Left ventricle myocardium superior (tissue), 1 donor: Measurements from ENCODE around the gene PCGF5. TPM values are rescaled to one million over a fixed set of nuclear protein-coding genes. Genes with fewer than 3 reads are reported as not detected.
"Not testable (repeated sequence)": the region's sequence is repeated elsewhere in the genome, so short reads cannot be mapped to it uniquely, and the experiment has no call there.

Experiments used
- ATAC-seq: fragments of 200-7000 bp; cut with Tn5 transposase; one replicate; pipeline ENCODE4 v1.9.1; 2020; ENCODE audit warnings: mild to moderate bottlenecking, moderate library complexity
- DNase-seq: peaks from one replicate; pipeline ENCODE4 v3.0.0-alpha.2; 2020
- intact Hi-C: fragments of 100-400 bp; cut with micrococcal nuclease; formaldehyde crosslinking; loops from one replicate; pipeline ENCODE4 v1.11.0; 2022
- total RNA-seq: library from RNA; stranded (reverse); fragmentation: NEBNext Ultra II Directional; extraction: Animal tissue kit (Norgen Biotek cat#: 25700); gene quantifications from one replicate; pipeline ENCODE4 v1.2.1, GENCODE V29; 2021
- donor health status: DM: no; HTN: yes; CAD: no; lungs with severe emphysema.

Gene PCGF5
- total RNA-seq, 1 donor from 2014 or later = 71.4 TPM

DNA sequence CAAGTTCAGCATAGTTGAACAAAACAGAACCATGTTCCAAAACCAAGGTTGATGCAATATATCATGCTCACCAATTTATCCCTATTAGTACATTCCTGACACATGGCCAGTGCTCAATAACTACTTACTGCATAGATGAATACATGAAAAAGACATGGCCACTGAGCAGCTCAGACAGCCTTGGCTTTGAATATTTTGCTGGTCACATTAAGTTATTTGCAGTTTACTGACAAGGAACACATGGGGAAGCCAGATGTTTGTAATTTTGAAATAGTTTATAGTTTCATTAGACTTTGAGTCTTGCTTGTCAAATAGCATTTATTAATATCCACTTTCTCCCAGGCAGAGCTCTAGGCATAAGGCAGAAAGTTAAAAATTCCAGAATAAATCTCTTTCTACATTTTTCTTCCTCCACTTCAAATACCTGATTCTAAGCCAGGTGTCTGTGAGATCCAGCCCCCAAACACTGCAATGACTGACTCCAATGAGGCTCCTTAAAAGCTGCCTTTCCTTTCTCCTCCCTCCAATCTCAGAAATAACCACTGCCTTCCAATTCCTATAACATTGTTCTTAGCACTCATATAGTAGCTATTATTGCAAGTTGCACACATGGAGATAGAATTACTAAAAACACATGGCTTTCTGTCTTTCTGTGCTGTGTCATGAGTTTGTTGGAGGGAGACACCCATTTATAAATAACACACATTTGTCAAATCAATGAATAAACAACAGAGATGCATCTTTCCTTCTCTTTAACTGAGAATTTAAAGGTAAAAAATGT, 91.3 kb downstream of the PCGF5 start:
- intact Hi-C loops = no loop called here
- DNase-seq (no peak), ATAC-seq (no peak)

DNA sequence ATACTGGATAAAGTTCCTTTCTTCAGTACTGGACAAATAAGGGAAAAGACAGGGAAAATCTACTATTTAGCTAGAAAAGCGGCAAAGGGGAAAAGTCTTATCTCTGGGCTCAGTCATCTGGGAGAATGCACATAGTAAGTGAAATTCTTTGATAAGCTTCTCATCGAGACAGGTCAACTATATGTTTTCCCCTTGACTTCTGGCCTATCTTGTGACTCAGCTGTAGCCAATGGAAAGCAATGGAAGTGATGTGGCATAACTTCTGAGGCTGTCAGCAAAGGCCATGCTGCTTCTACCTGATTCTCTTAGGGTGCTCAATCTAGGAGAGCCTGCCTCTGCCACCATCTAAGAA, 91.9 kb downstream of the PCGF5 start:
- intact Hi-C loops = no loop called here
- ATAC-seq (no peak), DNase-seq (no peak)

DNA sequence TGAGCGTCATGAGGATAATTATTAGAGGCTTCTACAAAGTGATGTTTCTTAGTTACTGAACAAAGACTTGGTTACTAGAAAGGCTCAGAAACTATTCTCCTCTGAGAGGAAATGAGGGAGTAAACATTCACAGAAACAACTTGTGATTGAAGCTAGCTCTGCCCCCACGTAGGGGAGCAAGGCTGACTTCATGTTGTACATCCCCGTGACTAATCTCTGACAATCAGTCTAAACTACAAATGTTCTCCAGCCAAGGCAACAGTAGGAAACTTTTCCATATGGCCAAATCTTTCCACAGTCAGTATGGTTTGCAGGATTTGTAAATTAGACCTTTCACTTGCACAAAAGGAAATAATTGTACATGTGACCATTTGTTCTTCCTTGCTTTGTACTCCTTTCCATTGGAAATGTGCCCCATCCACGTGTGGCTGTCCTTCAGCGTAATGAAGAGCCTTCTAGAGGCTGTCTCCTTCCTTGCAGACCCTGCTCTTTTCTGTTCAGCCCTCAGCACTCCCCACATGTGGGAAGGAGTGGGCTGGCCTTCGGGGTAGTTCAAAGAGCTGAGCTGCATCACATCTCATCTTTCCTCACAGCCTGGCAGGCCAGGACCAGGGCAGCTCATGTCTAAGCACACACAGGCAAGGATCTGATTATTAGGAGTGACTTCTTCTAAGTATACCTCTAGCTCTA, 93.5 kb downstream of the PCGF5 start:
- DNase-seq (no peak), ATAC-seq (no peak)
- intact Hi-C loops = no loop called here

DNA sequence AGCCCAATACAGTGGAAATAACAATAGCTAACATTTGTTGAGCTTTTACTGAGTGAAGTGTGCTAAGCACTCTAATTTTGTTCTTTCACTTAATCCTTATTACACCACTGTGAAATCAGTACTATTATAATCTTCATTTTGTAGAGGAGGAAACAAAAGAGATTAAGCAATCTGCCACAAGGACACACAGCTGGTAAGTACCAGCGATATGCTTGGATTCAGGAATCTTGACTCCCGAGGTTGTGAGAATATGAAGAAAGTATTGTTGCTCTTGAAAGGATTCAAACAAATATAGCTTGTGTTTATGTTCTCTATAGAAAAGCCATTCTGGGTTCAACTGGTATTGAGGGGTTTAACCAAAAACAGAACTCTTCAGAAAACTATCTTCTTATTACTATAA, 96.0 kb downstream of the PCGF5 start:
- ATAC-seq (no peak), DNase-seq (no peak)
- intact Hi-C loops = no loop called here

DNA sequence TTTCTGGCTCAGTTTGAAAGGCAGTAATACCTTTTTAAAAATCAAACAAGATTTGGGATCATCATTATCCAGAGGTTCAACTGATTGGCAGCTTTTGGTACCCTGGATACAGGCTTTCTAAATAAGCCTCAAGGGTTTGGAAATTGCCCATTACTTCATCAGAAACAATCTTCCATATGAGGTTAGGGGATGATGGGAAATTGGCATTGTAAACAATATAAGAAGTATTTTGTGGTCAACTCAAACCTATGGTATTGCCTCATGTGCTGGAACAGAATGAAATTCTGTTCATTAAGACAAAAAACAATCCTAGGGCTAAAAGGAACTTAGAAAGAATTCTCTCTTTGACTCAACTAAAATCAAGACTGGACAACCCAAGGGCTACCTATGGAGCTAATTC, 97.1 kb downstream of the PCGF5 start:
- intact Hi-C loops = no loop called here

DNA sequence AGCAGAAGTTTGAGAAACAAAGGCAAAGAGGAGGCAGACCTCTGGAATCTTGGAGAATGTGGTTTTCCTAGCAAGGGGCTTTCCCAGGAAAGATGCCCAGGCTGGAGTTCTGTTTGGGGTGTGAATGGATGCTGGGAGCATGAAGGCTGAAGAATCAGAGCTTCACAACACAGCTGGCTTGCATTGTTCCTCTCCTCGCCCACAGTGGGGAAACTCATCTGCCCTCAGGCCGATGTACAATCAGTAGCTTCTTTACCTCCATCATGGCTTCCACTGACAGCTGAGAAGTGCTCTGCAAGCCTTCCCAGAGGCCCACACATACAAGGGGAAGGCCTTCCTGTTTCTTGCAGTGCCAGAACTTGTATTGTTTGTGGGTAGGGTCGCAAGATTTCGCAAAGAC, 98.9 kb downstream of the PCGF5 start:
- DNase-seq = no peak
- ATAC-seq = no peak
- intact Hi-C loops = no loop called here

More for the DNA sequence above, 97.1 kb downstream of the PCGF5 start:
- DNase-seq (no peak), ATAC-seq (no peak)

DNA sequence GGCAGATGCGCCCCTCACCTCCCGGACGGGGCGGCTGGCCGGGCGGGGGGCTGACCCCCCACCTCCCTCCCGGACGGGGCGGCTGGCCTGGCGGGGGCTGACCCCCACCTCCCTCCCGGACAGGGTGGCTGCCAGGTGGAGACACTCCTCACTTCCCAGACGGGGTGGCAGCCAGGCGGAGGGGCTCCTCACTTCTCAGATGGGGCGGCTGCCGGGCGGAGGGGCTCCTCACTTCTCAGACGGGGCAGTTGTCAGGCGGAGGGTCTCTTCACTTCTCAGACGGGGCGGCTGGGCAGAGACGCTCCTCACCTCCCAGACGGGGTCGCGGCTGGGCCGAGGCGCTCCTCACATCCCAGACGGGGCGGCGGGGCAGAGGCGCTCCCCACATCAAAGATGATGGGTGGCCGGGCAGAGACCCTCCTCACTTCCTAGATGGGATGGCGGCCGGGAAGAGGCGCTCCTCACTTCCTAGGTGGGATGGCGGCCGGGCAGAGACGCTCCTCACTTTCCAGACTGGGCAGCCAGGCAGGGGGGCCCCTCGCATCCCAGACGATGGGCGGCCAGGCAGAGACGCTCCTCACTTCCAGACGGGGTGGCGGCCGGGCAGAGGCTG, 102.9 kb downstream of the PCGF5 start:
- intact Hi-C loops, ATAC-seq, DNase-seq: not testable (repeated sequence)

DNA sequence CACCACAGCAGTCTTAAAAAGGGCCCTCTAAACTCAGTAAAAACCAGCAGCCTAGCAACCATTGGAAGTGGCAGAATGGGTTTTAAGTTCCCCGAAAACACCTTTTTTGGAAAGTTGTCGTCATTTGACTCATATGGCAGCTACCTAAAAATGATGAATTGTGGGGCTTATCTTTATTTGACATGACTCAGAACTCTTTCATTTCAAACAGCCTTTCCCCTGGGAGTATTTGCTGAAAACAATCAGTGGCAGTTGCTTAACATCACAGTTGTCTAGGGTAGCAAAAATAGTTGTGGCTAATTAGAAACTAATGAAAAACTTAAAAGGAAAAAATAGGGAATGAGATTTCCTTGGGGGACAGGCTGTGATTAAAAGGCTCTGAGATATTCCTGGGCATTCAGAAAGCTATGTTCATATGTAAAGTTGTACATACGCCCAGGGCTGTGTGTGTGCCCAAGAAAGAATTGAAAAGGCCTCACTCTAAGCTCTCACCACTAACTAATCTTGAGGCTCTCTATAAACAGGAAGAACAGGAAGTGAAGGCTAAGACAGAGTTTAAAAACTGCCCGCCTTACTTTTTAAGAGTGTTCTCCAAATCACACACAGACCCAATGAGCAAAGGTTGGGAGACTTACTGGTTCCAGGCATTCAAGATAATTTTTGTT, 108.0 kb downstream of the PCGF5 start:
- intact Hi-C loops = no loop called here
- ATAC-seq (no peak), DNase-seq (no peak)

Other genes starting within 250 kb of the PCGF5 start
- 3.0 TPM for gene HECTD2, start 189.7 kb downstream of the PCGF5 start, total RNA-seq